Neural progenitor cell (in vitro differentiated cells): ENCODE measurements around the gene WAS. TPM values are rescaled to one million over a fixed set of nuclear protein-coding genes. Genes with fewer than 3 reads are reported as not detected.
"Not testable (repeated sequence)": the region's sequence is repeated elsewhere in the genome, so short reads cannot be mapped to it uniquely, and the experiment has no call there.

ENCODE experiments used
- DNase-seq: peaks from one replicate; pipeline ENCODE4 v3.0.0-alpha.2; 2016; ENCODE audit warnings: low spot score
- H2AFZ ChIP-seq: fragments of 200-600 bp; sonication (generic); replicated peaks from 2 replicates; pipeline ENCODE4 v1.6.1; 2016; ENCODE audit warnings: antibody characterized with exemption
- H3F3A ChIP-seq: fragments of 200-600 bp; sonication (generic); 2 replicates; pipeline ENCODE4 v1.6.1; 2016; ENCODE audit warnings: antibody characterized with exemption, low read depth
- H3K27ac ChIP-seq: fragments of 200-600 bp; sonication (generic); 2 replicates; pipeline ENCODE4 v1.5.1; 2016; ENCODE audit warnings: mild to moderate bottlenecking
- H3K27me3 ChIP-seq: fragments of 200-600 bp; sonication (generic); 2 replicates; pipeline ENCODE4 v1.6.1; 2016; ENCODE audit warnings: mild to moderate bottlenecking, moderate library complexity
- H3K36me3 ChIP-seq: fragments of 200-600 bp; sonication (generic); 2 replicates; pipeline ENCODE4 v1.5.1; 2016
- H3K4me1 ChIP-seq: fragments of 200-600 bp; sonication (generic); 2 replicates; pipeline ENCODE4 v1.6.1; 2016; ENCODE audit warnings: mixed run types
- H3K4me2 ChIP-seq: fragments of 200-600 bp; sonication (generic); 2 replicates; pipeline ENCODE4 v1.6.1; 2016
- H3K4me3 ChIP-seq: fragments of 200-600 bp; sonication (generic); 2 replicates; pipeline ENCODE4 v1.5.1; 2016
- H3K79me2 ChIP-seq: fragments of 200-600 bp; sonication (generic); 2 replicates; pipeline ENCODE4 v1.6.1; 2016; ENCODE audit warnings: low read depth
- H3K9ac ChIP-seq: fragments of 200-600 bp; sonication (generic); 2 replicates; pipeline ENCODE4 v1.6.1; 2016
- H3K9me3 ChIP-seq: fragments of 200-600 bp; sonication (generic); 2 replicates; pipeline ENCODE4 v1.5.1; 2016; ENCODE audit warnings: low read depth
- H4K20me1 ChIP-seq: fragments of 200-600 bp; sonication (generic); 2 replicates; pipeline ENCODE4 v1.6.1; 2016; ENCODE audit warnings: low read depth
- H3K27ac Mint-ChIP-seq: 3 replicates; pipeline ENCODE4 v1.8.0; 2021; ENCODE audit warnings: mixed read lengths
- H3K27me3 Mint-ChIP-seq: 2 replicates; pipeline ENCODE4 v1.8.0; 2022; ENCODE audit warnings: low read depth, mild to moderate bottlenecking, inconsistent platforms, moderate library complexity, mixed read lengths; ENCODE audit not compliant: insufficient read depth
- H3K36me3 Mint-ChIP-seq: 3 replicates; pipeline ENCODE4 v1.8.0; 2021; ENCODE audit warnings: mixed read lengths
- H3K4me1 Mint-ChIP-seq: 3 replicates; pipeline ENCODE4 v1.8.0; 2021; ENCODE audit warnings: mixed read lengths
- H3K4me3 Mint-ChIP-seq: 3 replicates; pipeline ENCODE4 v1.8.0; 2021; ENCODE audit warnings: mild to moderate bottlenecking, moderate library complexity, mixed read lengths
- H3K9me3 Mint-ChIP-seq: 3 replicates; pipeline ENCODE4 v1.8.0; 2020; ENCODE audit warnings: mixed read lengths
- EZH2 ChIP-seq: fragments of 200-600 bp; sonication (generic); IDR thresholded peaks from 2 replicates; pipeline ENCODE4 v1.6.1; 2017; ENCODE audit warnings: antibody characterized with exemption, mild to moderate bottlenecking, moderate library complexity
- EZH2phosphoT487 ChIP-seq: fragments of 200-600 bp; sonication (generic); IDR thresholded peaks from 2 replicates; pipeline ENCODE4 v1.6.1; 2017; ENCODE audit warnings: antibody characterized with exemption
- total RNA-seq: library from RNA; depleted of rRNA; stranded (reverse); fragments of >200 nt; gene quantifications from 2 replicates; pipeline ENCODE4 v1.2.3, GENCODE V29; 2015; ENCODE audit warnings: low replicate concordance
- TF ChIP-seq, protein P1 (sequence below): fragments of 200-600 bp; sonication (generic); IDR thresholded peaks from 2 replicates; pipeline ENCODE4 v1.5.1; 2017; ENCODE audit warnings: antibody characterized with exemption, mild to moderate bottlenecking

The WAS gene
- total RNA-seq, 1 donor from 2014 or later, result not detected

DNA sequence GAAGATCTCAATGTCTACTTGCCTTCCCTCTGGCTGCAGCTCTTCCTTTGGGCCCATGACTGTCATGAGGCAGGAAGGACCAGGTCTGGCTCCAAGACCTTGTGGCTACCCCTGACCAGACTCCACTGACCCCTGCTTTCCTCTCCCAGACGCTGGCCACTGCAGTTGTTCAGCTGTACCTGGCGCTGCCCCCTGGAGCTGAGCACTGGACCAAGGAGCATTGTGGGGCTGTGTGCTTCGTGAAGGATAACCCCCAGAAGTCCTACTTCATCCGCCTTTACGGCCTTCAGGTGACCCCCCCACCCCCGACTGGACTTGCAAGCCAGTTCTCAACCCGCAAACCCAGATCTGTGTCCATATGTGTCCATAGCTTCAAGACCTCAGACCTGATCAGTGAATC lies 535 bp downstream of the WAS start:
- Histone ChIP-seq H3K27me3 (no peaks in the 10 kb centered on the region), H4K20me1 (no peaks in the 10 kb centered on the region), H3K9me3 (no peaks in the 10 kb centered on the region), H3K4me2 (no peak overlapping the region), H3K4me1 (no peaks in the 10 kb centered on the region), H3K9ac (no peak overlapping the region), H3K36me3 (no peaks in the 10 kb centered on the region), H3F3A (no peaks in the 10 kb centered on the region), H3K4me3 (no peak overlapping the region), H2AFZ (no peak overlapping the region), H3K27ac (no peak overlapping the region), H3K79me2 (no peaks in the 10 kb centered on the region)
- Mint-ChIP-seq H3K9me3 (peaks cover 16% of the 10 kb centered on the region), H3K4me1 (no peaks in the 10 kb centered on the region), H3K27ac (no peak overlapping the region), H3K36me3 (no peaks in the 10 kb centered on the region), H3K27me3 (peaks cover 12% of the 10 kb centered on the region), H3K4me3 (no peak overlapping the region)
- TF ChIP-seq EZH2phosphoT487 (no peak), EZH2 (no peak)
- TF ChIP-seq, protein P1, sequence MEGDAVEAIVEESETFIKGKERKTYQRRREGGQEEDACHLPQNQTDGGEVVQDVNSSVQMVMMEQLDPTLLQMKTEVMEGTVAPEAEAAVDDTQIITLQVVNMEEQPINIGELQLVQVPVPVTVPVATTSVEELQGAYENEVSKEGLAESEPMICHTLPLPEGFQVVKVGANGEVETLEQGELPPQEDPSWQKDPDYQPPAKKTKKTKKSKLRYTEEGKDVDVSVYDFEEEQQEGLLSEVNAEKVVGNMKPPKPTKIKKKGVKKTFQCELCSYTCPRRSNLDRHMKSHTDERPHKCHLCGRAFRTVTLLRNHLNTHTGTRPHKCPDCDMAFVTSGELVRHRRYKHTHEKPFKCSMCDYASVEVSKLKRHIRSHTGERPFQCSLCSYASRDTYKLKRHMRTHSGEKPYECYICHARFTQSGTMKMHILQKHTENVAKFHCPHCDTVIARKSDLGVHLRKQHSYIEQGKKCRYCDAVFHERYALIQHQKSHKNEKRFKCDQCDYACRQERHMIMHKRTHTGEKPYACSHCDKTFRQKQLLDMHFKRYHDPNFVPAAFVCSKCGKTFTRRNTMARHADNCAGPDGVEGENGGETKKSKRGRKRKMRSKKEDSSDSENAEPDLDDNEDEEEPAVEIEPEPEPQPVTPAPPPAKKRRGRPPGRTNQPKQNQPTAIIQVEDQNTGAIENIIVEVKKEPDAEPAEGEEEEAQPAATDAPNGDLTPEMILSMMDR, result no peak
- no peak for DNase-seq

DNA sequence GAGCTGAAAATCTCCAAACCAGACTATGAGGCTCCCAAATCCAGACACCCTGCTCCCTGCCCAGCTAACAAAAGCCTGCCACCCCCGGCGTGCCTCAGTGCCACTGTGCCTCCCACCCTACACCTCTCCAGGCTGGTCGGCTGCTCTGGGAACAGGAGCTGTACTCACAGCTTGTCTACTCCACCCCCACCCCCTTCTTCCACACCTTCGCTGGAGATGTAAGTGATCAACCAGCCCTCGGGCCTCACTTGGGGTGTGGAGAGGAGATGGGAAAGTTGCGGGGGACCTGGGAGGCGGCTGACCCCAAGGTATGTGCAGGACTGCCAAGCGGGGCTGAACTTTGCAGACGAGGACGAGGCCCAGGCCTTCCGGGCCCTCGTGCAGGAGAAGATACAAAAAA lies 1.8 kb downstream of the WAS start:
- Mint-ChIP-seq H3K27me3 (peaks cover 12% of the 10 kb centered on the region), H3K36me3 (no peaks in the 10 kb centered on the region), H3K27ac (no peak overlapping the region), H3K4me3 (no peak overlapping the region), H3K9me3 (peaks cover 16% of the 10 kb centered on the region), H3K4me1 (peaks cover 3% of the 10 kb centered on the region)
- H3F3A ChIP-seq, result no peaks in the 10 kb centered on the region
- H3K27ac ChIP-seq, result no peak overlapping the region
- H3K4me2 ChIP-seq, result no peak overlapping the region
- H3K4me3 ChIP-seq, result no peak overlapping the region
- H3K27me3 ChIP-seq, result no peaks in the 10 kb centered on the region
- H3K36me3 ChIP-seq, result no peaks in the 10 kb centered on the region
- no peak for TF ChIP-seq EZH2phosphoT487
- no peak overlapping the region for H3K9ac ChIP-seq
- no peak overlapping the region for H2AFZ ChIP-seq
- H3K9me3 ChIP-seq, result no peaks in the 10 kb centered on the region
- no peaks in the 10 kb centered on the region for H3K79me2 ChIP-seq
- no peaks in the 10 kb centered on the region for H3K4me1 ChIP-seq
- H4K20me1 ChIP-seq, result no peaks in the 10 kb centered on the region
- no peak for DNase-seq

DNA sequence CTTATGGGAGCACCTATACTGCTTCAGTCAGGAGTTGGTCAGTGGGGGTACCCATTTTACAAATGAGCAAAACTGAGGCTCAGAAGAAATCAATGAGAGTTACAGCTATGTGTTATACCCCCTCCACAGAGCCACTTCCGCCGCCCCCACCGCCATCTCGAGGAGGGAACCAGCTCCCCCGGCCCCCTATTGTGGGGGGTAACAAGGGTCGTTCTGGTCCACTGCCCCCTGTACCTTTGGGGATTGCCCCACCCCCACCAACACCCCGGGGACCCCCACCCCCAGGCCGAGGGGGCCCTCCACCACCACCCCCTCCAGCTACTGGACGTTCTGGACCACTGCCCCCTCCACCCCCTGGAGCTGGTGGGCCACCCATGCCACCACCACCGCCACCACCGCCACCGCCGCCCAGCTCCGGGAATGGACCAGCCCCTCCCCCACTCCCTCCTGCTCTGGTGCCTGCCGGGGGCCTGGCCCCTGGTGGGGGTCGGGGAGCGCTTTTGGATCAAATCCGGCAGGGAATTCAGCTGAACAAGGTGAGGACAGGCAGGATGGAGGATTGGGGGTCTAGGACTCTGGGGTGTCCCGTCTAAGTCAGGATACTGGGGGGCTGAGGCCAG lies 5.0 kb downstream of the WAS start:
- H3K27ac ChIP-seq, result no peak overlapping the region
- H2AFZ ChIP-seq, result no peak overlapping the region
- no peaks in the 10 kb centered on the region for H4K20me1 ChIP-seq
- H3K9ac ChIP-seq, result no peak overlapping the region
- TF ChIP-seq EZH2phosphoT487 (no peak), EZH2 (no peak)
- TF ChIP-seq, protein P1, result no peak
- no peaks in the 10 kb centered on the region for H3K36me3 ChIP-seq
- Mint-ChIP-seq H3K36me3 (no peaks in the 10 kb centered on the region), H3K27me3 (peaks cover 9% of the 10 kb centered on the region), H3K27ac (peak overlapping the region; percentile 63), H3K4me3 (no peak overlapping the region), H3K4me1 (peaks cover 3% of the 10 kb centered on the region), H3K9me3 (peaks cover 20% of the 10 kb centered on the region)
- no peaks in the 10 kb centered on the region for H3K27me3 ChIP-seq
- H3K79me2 ChIP-seq, result no peaks in the 10 kb centered on the region
- H3K4me3 ChIP-seq, result no peak overlapping the region
- H3K9me3 ChIP-seq, result no peaks in the 10 kb centered on the region
- no peaks in the 10 kb centered on the region for H3K4me1 ChIP-seq
- H3F3A ChIP-seq, result no peaks in the 10 kb centered on the region
- DNase-seq, result no peak
- no peak overlapping the region for H3K4me2 ChIP-seq

DNA sequence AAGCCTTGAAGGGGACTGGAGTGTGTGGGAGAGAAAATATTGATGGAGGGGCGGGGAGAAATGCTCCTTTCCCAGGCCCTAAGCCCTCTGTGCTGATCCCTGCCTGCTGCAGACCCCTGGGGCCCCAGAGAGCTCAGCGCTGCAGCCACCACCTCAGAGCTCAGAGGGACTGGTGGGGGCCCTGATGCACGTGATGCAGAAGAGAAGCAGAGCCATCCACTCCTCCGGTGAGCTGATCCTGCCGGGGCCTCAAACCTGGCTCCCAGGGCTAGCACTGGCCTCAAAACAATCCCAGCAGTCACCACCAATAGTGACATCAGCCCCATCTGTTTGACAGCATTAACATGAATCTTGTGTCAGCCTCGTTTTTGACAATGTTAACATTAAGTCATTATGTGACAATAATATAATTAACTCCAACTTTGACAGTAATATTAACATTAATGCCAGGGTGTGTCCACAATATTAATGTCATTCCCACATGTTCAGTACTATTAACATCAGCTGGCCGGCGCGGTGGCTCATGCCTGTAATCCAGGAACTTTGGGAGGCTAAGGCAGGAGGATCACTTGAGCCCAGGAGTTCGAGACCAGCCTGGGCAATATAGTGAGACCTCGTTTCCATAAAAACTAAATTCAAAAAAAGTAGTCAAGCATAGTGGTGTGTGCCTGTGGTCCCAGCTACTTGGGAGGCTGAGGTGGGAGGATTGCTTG lies 5.8 kb downstream of the WAS start:
- DNase-seq, result no peak
- no peak overlapping the region for H3K4me3 Mint-ChIP-seq
- Histone ChIP-seq H3K9ac (no peak overlapping the region), H3K4me3 (no peak overlapping the region), H3K27ac (no peak overlapping the region), H3F3A (no peaks in the 10 kb centered on the region), H3K4me1 (no peaks in the 10 kb centered on the region), H3K79me2 (no peaks in the 10 kb centered on the region), H3K36me3 (no peaks in the 10 kb centered on the region), H2AFZ (no peak overlapping the region), H3K9me3 (no peaks in the 10 kb centered on the region), H4K20me1 (no peaks in the 10 kb centered on the region), H3K4me2 (no peak overlapping the region), H3K27me3 (peaks cover under 1% of the 10 kb centered on the region)
- H3K27ac Mint-ChIP-seq, result peak overlapping the region; percentile 63
- H3K27me3 Mint-ChIP-seq, result peaks cover 9% of the 10 kb centered on the region
- no peaks in the 10 kb centered on the region for H3K36me3 Mint-ChIP-seq
- H3K9me3 Mint-ChIP-seq, result peaks cover 19% of the 10 kb centered on the region
- H3K4me1 Mint-ChIP-seq, result peaks cover 3% of the 10 kb centered on the region
- no peak for TF ChIP-seq EZH2
- no peak for TF ChIP-seq EZH2phosphoT487
- TF ChIP-seq, protein P1, result no peak

DNA sequence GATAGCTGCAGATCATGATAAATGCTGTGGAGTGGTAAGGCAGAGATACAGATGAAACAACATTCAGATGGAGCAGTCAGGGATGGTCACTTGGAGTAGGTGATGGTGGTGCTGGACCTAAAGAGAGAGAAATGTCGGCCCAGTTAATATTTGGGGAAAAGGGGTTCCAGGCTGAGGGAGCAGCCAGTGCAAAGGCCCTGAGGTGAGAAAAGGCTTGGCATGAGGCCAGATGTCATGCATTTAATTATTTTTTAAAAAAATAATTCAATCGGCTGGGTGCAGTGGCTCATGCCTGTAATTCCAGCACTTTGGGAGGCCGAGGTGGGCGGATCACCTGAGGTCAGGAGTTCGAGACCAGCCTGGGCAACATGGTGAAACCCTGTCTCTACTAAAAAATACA lies 8.1 kb downstream of the WAS start:
- not testable (repeated sequence) for H3K27me3 ChIP-seq, H3K79me2 ChIP-seq, H3K36me3 Mint-ChIP-seq, H3K9ac ChIP-seq, H3K27ac ChIP-seq, H3K9me3 ChIP-seq, H3K4me2 ChIP-seq, DNase-seq, H4K20me1 ChIP-seq, H3K4me1 ChIP-seq, H3K27me3 Mint-ChIP-seq, H3K4me3 ChIP-seq, H3F3A ChIP-seq, H3K4me3 Mint-ChIP-seq, H3K27ac Mint-ChIP-seq, H2AFZ ChIP-seq, H3K36me3 ChIP-seq
- peaks cover 17% of the 10 kb centered on the region for H3K9me3 Mint-ChIP-seq
- peaks cover 14% of the 10 kb centered on the region for H3K4me1 Mint-ChIP-seq
